ENCODE data around the gene CRB3.

DNA sequence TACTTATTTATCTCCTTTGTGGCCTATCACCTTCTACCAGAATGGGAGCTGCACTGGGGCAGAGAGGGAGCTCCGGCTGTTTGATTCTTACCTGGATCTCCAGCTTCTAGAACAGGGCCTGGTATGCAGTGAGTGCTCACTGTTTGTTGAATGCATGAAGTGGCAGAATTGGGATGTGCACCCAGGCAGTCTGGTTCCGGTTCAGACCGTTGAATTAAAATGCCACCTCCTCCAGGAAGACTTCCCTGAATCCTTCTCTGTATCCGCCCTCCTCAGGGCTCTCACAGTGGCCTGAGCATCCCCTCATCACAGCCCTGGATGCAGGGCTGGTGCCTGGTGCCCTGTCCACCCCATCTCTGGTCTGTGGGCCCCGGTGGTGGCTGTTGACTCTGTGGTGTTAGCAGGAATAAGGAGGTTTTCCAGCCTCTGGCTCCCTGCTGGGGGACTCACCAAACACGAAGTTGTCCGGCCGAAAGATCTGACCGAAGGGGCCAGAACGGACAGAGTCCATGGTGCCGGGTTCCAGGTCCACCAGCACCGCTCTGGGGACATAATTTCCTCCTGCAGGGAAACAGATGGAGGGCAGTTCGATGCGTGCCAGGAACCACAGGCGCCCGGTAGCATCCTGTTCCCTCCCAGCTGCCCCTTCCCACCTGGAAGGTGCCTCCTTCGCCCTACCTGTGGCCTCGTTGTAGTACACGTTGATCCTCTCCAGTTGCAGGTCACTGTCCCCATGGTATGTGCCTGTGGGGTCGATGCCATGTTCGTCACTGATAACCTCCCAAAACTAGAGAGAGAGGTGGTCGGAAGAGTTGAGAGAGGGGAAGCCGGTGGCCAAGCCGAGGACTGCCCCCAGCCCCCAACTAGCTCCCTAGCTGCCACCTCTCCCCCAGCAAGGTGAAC lies 37.0 kb downstream of the CRB3 start:
- TF ChIP-seq, protein P1, sequence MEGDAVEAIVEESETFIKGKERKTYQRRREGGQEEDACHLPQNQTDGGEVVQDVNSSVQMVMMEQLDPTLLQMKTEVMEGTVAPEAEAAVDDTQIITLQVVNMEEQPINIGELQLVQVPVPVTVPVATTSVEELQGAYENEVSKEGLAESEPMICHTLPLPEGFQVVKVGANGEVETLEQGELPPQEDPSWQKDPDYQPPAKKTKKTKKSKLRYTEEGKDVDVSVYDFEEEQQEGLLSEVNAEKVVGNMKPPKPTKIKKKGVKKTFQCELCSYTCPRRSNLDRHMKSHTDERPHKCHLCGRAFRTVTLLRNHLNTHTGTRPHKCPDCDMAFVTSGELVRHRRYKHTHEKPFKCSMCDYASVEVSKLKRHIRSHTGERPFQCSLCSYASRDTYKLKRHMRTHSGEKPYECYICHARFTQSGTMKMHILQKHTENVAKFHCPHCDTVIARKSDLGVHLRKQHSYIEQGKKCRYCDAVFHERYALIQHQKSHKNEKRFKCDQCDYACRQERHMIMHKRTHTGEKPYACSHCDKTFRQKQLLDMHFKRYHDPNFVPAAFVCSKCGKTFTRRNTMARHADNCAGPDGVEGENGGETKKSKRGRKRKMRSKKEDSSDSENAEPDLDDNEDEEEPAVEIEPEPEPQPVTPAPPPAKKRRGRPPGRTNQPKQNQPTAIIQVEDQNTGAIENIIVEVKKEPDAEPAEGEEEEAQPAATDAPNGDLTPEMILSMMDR (optimal IDR thresholded peaks at IDR 0.05 in 1 of 3, IDR thresholded peaks at IDR 0.05 in 1 of 3, conservative IDR thresholded peaks at IDR 0.05 in 1 of 3; ENCODE audit: extremely low read depth in 1 of 3, insufficient read depth in 2 of 3, low read length in 3 of 3) = no peak
- no peak for TF ChIP-seq EZH2 (IDR thresholded peaks at IDR 0.05; ENCODE audit: low read length)
